HCT116 (cell line): Measurements from ENCODE around the gene RNASEH2B.

Source experiments
- CEBPB ChIP-seq: IDR thresholded peaks from 2 replicates; pipeline ENCODE4 v1.6.1; 2012; ENCODE audit warnings: low read depth
- CTCF ChIP-seq, 3 experiments: fragments of 200-600 bp in 1 of 3; sonication (generic) in 1 of 3; IDR thresholded peaks in 2 of 3; conservative IDR thresholded peaks in 1 of 3; 2 replicates each; pipeline ENCODE4 v1.5.1; 2012 to 2017; ENCODE audit warnings: low read depth in 2 of 3, low read length in 2 of 3, antibody characterized with exemption in 1 of 3, borderline replicate concordance in 1 of 3, control low read depth in 1 of 3, mild to moderate bottlenecking in 1 of 3, mixed read lengths in 1 of 3, mixed run types in 1 of 3, moderate library complexity in 1 of 3; ENCODE audit not compliant: insufficient read depth in 1 of 3
- EGR1 ChIP-seq: IDR thresholded peaks from 2 replicates; pipeline ENCODE4 v1.6.1; 2012; ENCODE audit warnings: low read depth
- EZH2phosphoT487 ChIP-seq: fragments of 200-600 bp; IDR thresholded peaks from 2 replicates; pipeline ENCODE4 v1.6.1; 2018; ENCODE audit warnings: antibody characterized with exemption, borderline replicate concordance
- FOSL1 ChIP-seq: IDR thresholded peaks from 2 replicates; pipeline ENCODE4 v1.6.1; 2012; ENCODE audit warnings: low read depth
- JUND ChIP-seq: IDR thresholded peaks from 2 replicates; pipeline ENCODE4 v1.6.1; 2012
- MAX ChIP-seq: IDR thresholded peaks from 2 replicates; pipeline ENCODE4 v1.6.1; 2012
- POLR2A ChIP-seq: IDR thresholded peaks from 2 replicates; pipeline ENCODE4 v1.7.0; 2011; ENCODE audit warnings: borderline replicate concordance; ENCODE audit not compliant: insufficient read depth, insufficient read length; ENCODE audit errors: extremely low read depth
- RAD21 ChIP-seq: IDR thresholded peaks from 2 replicates; pipeline ENCODE4 v1.6.1; 2012; ENCODE audit warnings: low read depth, mild to moderate bottlenecking
- REST ChIP-seq: IDR thresholded peaks from 2 replicates; pipeline ENCODE4 v1.6.1; 2012; ENCODE audit warnings: low read depth
- SIN3A ChIP-seq: IDR thresholded peaks from 2 replicates; pipeline ENCODE4 v1.6.1; 2012; ENCODE audit warnings: low read depth
- SRF ChIP-seq: IDR thresholded peaks from 2 replicates; pipeline ENCODE4 v1.6.1; 2012; ENCODE audit warnings: low read depth
- TF ChIP-seq, protein P1 (sequence below): IDR thresholded peaks from 2 replicates; pipeline ENCODE4 v1.6.1; 2012

DNA sequence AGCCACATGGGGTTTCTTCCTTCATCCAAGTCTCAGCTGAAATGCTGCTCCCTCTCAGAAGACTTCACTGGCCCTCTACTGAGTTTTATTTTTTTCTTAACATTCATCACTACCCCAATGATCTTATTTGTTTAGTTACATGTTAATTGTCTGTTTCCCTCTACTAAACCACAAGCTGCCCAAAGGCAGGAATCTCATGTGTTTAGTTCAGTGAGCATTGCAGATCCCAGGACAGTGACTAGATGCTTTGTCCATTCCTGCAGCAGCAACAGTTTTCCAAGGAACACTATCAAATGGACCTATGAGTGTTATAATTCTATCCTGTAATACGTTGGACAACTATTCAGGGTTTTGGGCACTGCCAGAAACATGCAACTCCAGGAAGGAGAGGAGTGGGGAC is 93.1 kb downstream of the RNASEH2B start:
- TF ChIP-seq EZH2phosphoT487 (no peak), POLR2A (no peak), CTCF (IDR thresholded peaks at IDR 0.05 in 2 of 3, conservative IDR thresholded peaks at IDR 0.05 in 1 of 3; ENCODE audit: borderline replicate concordance in 1 of 3, insufficient read depth in 1 of 3, low read depth in 2 of 3, low read length in 2 of 3) (no peak), SIN3A (no peak), MAX (no peak), CEBPB (no peak), REST (no peak), RAD21 (no peak), EGR1 (no peak), FOSL1 (no peak), SRF (no peak), JUND (no peak)
- TF ChIP-seq, protein P1, sequence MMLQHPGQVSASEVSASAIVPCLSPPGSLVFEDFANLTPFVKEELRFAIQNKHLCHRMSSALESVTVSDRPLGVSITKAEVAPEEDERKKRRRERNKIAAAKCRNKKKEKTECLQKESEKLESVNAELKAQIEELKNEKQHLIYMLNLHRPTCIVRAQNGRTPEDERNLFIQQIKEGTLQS: no peak
